RWPE1 (cell line): ENCODE results near the gene TIMP2.
"Not testable (repeated sequence)": the region's sequence is repeated elsewhere in the genome, so short reads cannot be mapped to it uniquely, and the experiment has no call there.

Experiments
- CTCF ChIA-PET: fragments of 350-600 bp; sonication (Branson Sonifier 250); formaldehyde crosslinking; extraction: SDS; loops from one replicate; lab custom pipeline; 2021; lab: Yijun Ruan, JAX
- POLR2A ChIA-PET: fragments of 400-600 bp; formaldehyde crosslinking; extraction: SDS; loops from one replicate; lab custom pipeline; 2020; ENCODE audit warnings: antibody characterized with exemption; ENCODE audit not compliant: low non-redundant PET; lab: Yijun Ruan, JAX
- DNase-seq: peaks from one replicate; pipeline ENCODE4 v3.0.0; 2012; ENCODE audit warnings: low spot score
- H3K27ac ChIP-seq: fragments of 450-650 bp; 2 replicates; pipeline ENCODE4 v1.5.1; 2017
- CTCF ChIP-seq: fragments of 450-650 bp; conservative IDR thresholded peaks from 2 replicates; pipeline ENCODE4 v1.5.1; 2017; ENCODE audit warnings: low read depth, mild to moderate bottlenecking

Gene TIMP2

GRCh38 chr17:78952706-78953105, 27.5 kb upstream of the TIMP2 start:
- POLR2A ChIA-PET = no interaction called here
- DNase-seq = no peak
- no peak overlapping the region for H3K27ac ChIP-seq
- no peak for TF ChIP-seq CTCF
- CTCF ChIA-PET = interaction anchor here (1.7 kb wide), 1 partner anchor 19 kb away, joined by 4 read pairs; no protein-coding TSS in a partner anchor

- CTCF ChIA-PET = interaction anchor here (1.7 kb wide), 1 partner anchor 19 kb away, joined by 4 read pairs; no protein-coding TSS in a partner anchor
- DNase-seq = no peak
- POLR2A ChIA-PET = no interaction called here
- no peak overlapping the region for H3K27ac ChIP-seq
- TF ChIP-seq CTCF = no peak
These were observed 26.9 kb upstream of the TIMP2 start for GRCh38 chr17:78951967-78952551.

GRCh38 chr17:78950870-78951269, 25.7 kb upstream of the TIMP2 start:
- ChIA-PET CTCF (no interaction called here), POLR2A (no interaction called here)
- DNase-seq = no peak
- no peak for TF ChIP-seq CTCF
- H3K27ac ChIP-seq = no peak overlapping the region

GRCh38 chr17:78947235-78948149, 22.3 kb upstream of the TIMP2 start:
- POLR2A ChIA-PET = no interaction called here
- no peak for TF ChIP-seq CTCF
- peak overlapping the region; percentile 6; the same call in 1 of the 2 replicates for H3K27ac ChIP-seq
- no peak for DNase-seq
- CTCF ChIA-PET = no interaction called here

- DNase-seq = no peak
- TF ChIP-seq CTCF = no peak
- H3K27ac ChIP-seq = no peak overlapping the region
- CTCF ChIA-PET = interaction anchor here (0.6 kb wide), 1 partner anchor 831 kb away, joined by 3 read pairs; no protein-coding TSS in a partner anchor
- POLR2A ChIA-PET = no interaction called here
These were observed 21.4 kb upstream of the TIMP2 start for GRCh38 chr17:78946631-78947030.

- DNase-seq = no peak
- POLR2A ChIA-PET = no interaction called here
- H3K27ac ChIP-seq = no peak overlapping the region
- TF ChIP-seq CTCF = no peak
- CTCF ChIA-PET = interaction anchor here (0.6 kb wide), 1 partner anchor 831 kb away, joined by 3 read pairs; no protein-coding TSS in a partner anchor
These were observed 20.9 kb upstream of the TIMP2 start for GRCh38 chr17:78946131-78946530.

- POLR2A ChIA-PET, H3K27ac ChIP-seq, CTCF ChIA-PET, DNase-seq: not testable (repeated sequence)
These were observed 20.3 kb upstream of the TIMP2 start for GRCh38 chr17:78945455-78945854.
